Breast epithelium (tissue), 4 donors: Measurements from ENCODE around the gene NANOG. TPM values are rescaled to one million over a fixed set of nuclear protein-coding genes. Genes with fewer than 3 reads are reported as not detected.
"Not testable (repeated sequence)": the region's sequence is repeated elsewhere in the genome, so short reads cannot be mapped to it uniquely, and the experiment has no call there.

Experiments used
- DNase-seq, 2 donors: peaks; one replicate each; pipeline ENCODE4 v3.0.0-alpha.2; 2019; ENCODE audit warnings: low spot score in 2 of 2
- H3K27ac ChIP-seq, 2 donors: fragments of 200-600 bp; sonication (generic) in 1 of 2; one replicate each; pipeline ENCODE4 v1.5.1; 2016 to 2019; ENCODE audit warnings: mild to moderate bottlenecking in 1 of 2
- H3K27me3 ChIP-seq, 2 donors: fragments of 200-600 bp; sonication (generic) in 1 of 2; one replicate each; pipeline versions ENCODE4 v1.5.1 to v1.6.0; 2017 to 2019; ENCODE audit warnings: control low read depth in 1 of 2, mild to moderate bottlenecking in 1 of 2
- H3K36me3 ChIP-seq: fragments of 200-600 bp; one replicate; pipeline ENCODE4 v1.5.1; 2019
- H3K4me1 ChIP-seq, 2 donors: fragments of 200-600 bp; sonication (generic); one replicate each; pipeline ENCODE4 v1.5.1; 2016 to 2019; ENCODE audit warnings: control low read depth in 1 of 2
- H3K4me3 ChIP-seq, 3 donors: fragments of 200-600 bp; sonication (generic); 1 replicate in 2 of 3; 2 replicates in 1 of 3; pipeline ENCODE4 v1.5.1; 2016 to 2019; ENCODE audit warnings: mild to moderate bottlenecking in 3 of 3, moderate library complexity in 2 of 3
- H3K9me3 ChIP-seq, 2 donors: fragments of 200-600 bp; sonication (generic) in 1 of 2; one replicate each; pipeline ENCODE4 v1.5.1; 2016 to 2019; ENCODE audit warnings: control low read depth in 1 of 2
- CTCF ChIP-seq, 3 donors: fragments of 450-650 bp; IDR thresholded peaks; one replicate each; pipeline ENCODE4 v1.5.1; 2016 to 2017; ENCODE audit warnings: antibody characterized with exemption in 3 of 3, mild to moderate bottlenecking in 3 of 3, moderate library complexity in 3 of 3
- POLR2A ChIP-seq: fragments of 450-650 bp; IDR thresholded peaks from one replicate; pipeline ENCODE4 v1.6.1; 2016; ENCODE audit warnings: antibody characterized with exemption, mild to moderate bottlenecking, moderate library complexity
- POLR2AphosphoS5 ChIP-seq, 3 donors: sonication (generic); formaldehyde crosslinking; IDR thresholded peaks; one replicate each; pipeline ENCODE4 v1.6.1; 2017; ENCODE audit warnings: antibody characterized with exemption in 3 of 3
- intact Hi-C: fragments of 100-400 bp; cut with DNase I; formaldehyde crosslinking; loops from one replicate; pipeline ENCODE4 v1.15.1; 2023; ENCODE audit warnings: low total_unique reads
- total RNA-seq, 3 donors: library from RNA; depleted of rRNA; stranded (reverse); fragments of >200 nt; gene quantifications; one replicate each; pipeline ENCODE4 v1.1.0, GENCODE V29; 2016

Gene NANOG
- total RNA-seq, 3 donors from 2014 or later = 0.15 to 0.32 TPM; not detected in 1

- TF ChIP-seq POLR2AphosphoS5 (IDR thresholded peaks at IDR 0.05) (no peak), CTCF (IDR thresholded peaks at IDR 0.05) (no peak), POLR2A (no peak)
- H3K4me1 ChIP-seq = no peaks in the 10 kb centered on the region
- DNase-seq = no peak
- no peaks in the 10 kb centered on the region for H3K9me3 ChIP-seq
- intact Hi-C loops = no loop called here
- no peaks in the 10 kb centered on the region for H3K27me3 ChIP-seq
- no peak overlapping the region for H3K27ac ChIP-seq
- no peaks in the 10 kb centered on the region for H3K36me3 ChIP-seq
- no peak overlapping the region for H3K4me3 ChIP-seq
Observed at GRCh38 chr12:7793211-7793610, 4.0 kb downstream of the NANOG start.

DNA sequence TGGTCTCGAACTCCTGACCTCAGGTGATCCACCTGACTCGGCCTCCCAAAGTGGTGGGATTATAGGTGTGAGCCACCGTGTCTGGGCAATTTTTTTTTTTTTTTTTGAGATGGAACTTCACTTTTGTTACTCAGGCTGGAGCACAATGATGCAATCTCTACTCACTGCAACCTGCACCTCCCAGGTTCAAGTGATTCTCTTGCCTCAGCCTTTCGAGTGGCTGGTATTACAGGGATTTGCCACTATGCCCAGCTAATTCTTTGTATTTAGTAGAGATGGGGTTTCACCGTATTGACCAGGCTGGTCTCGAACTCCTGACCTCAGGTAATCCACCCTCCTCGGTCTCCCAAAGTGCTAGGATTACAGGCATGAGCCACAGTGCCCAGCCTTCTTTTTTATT is 8.1 kb downstream of the NANOG start:
- DNase-seq, H3K36me3 ChIP-seq, H3K4me1 ChIP-seq, H3K27me3 ChIP-seq, H3K9me3 ChIP-seq, intact Hi-C loops, H3K4me3 ChIP-seq, H3K27ac ChIP-seq: not testable (repeated sequence)

DNA sequence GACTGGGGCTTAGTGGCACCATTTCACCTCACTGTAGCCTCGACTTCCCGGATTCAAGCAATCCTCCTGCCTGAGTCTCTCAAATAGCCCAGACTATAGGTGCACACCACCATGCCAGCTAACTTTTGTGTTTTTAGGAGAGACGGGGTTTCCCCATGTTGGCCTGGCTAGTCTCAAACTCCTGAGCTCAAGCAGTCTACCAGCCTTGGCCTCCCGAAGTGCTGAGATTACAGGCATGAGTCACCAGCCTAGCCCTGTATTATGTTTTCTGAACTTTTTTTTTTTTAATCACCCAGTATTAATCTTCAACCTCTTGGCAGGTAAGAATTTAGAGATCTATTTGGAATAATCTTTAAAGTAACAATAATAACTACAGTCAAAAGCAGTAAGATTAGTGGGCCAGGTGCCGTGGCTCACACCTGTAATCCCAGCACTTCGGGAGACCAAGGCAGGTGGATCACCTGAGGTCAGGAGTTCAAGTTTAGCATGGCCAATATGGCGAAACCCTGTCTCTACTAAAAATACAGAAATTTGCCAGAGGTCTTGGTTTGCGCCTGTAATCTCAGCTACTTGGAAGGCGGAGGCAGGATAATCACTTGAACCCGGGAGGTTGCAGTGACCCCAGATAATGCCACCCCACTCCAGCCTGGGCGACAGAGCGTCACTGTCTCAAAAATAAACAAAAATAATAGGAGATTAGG is 8.6 kb downstream of the NANOG start:
- H3K4me3 ChIP-seq = no peak overlapping the region
- no peaks in the 10 kb centered on the region for H3K4me1 ChIP-seq
- intact Hi-C loops = no loop called here
- H3K36me3 ChIP-seq = no peaks in the 10 kb centered on the region
- no peaks in the 10 kb centered on the region for H3K9me3 ChIP-seq
- H3K27ac ChIP-seq = no peak overlapping the region
- no peaks in the 10 kb centered on the region for H3K27me3 ChIP-seq
- TF ChIP-seq POLR2AphosphoS5 (IDR thresholded peaks at IDR 0.05) (no peak), CTCF (IDR thresholded peaks at IDR 0.05) (no peak), POLR2A (no peak)
- no peak for DNase-seq

- H3K4me1 ChIP-seq, H3K27ac ChIP-seq, H3K27me3 ChIP-seq, H3K9me3 ChIP-seq, H3K4me3 ChIP-seq, intact Hi-C loops, H3K36me3 ChIP-seq, DNase-seq: not testable (repeated sequence)
Observed at GRCh38 chr12:7798750-7799308, 9.6 kb downstream of the NANOG start.

- DNase-seq = no peak
- H3K27ac ChIP-seq = no peak overlapping the region
- TF ChIP-seq POLR2AphosphoS5 (IDR thresholded peaks at IDR 0.05) (no peak), CTCF (IDR thresholded peaks at IDR 0.05) (no peak), POLR2A (no peak)
- no peaks in the 10 kb centered on the region for H3K36me3 ChIP-seq
- intact Hi-C loops = no loop called here
- no peaks in the 10 kb centered on the region for H3K27me3 ChIP-seq
- no peak overlapping the region for H3K4me3 ChIP-seq
- H3K4me1 ChIP-seq = no peaks in the 10 kb centered on the region
- H3K9me3 ChIP-seq = no peaks in the 10 kb centered on the region
Observed at GRCh38 chr12:7801460-7801859, 12.3 kb downstream of the NANOG start.

DNA sequence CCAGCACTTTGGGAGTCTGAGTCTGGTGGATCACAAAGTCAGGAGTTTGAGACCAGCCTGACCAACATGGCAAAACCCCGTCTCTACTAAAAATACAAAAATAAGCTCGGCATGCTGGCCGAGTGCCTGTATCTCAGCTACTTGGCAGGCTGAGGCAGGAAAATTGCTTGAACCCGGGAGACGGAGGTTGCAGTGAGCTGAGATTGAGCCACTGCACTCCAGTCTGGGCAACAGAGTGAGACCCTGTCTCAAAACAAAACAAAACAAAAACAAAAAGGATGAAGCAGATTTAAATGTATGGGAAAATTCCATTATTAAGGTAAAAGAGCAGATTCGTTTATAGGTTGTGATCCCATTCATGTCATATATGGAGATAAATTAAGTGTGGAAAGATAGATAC is 17.1 kb downstream of the NANOG start:
- H3K27me3 ChIP-seq, H3K4me1 ChIP-seq, DNase-seq, H3K27ac ChIP-seq, H3K36me3 ChIP-seq, H3K9me3 ChIP-seq, H3K4me3 ChIP-seq, intact Hi-C loops: not testable (repeated sequence)
